ENCODE results near the gene ACTR3. TPM values are rescaled to one million over a fixed set of nuclear protein-coding genes. Genes with fewer than 3 reads are reported as not detected.
A peak's percentile ranks its signal among the peaks of the same experiment; 100 is the strongest.

Gene ACTR3
- total and polyA plus RNA-seq, 2 of the 8 experiments (the other 6 are each of a cell fraction or from before 2014, with no cell fraction given), result 51.7 to 184 TPM

- Histone ChIP-seq H3K4ac (replicated peaks; ENCODE audit: insufficient read length, low read depth, low read length) (no peak overlapping the region), H3K9ac (replicated peaks in 1 of 4; ENCODE audit: extremely low read depth in 1 of 4, low read depth in 3 of 4, low read length in 3 of 4) (no peak overlapping the region), H2BK5ac (ENCODE audit: low read depth, low read length) (no peak overlapping the region), H3K79me2 (ENCODE audit: control insufficient read depth in 1 of 2, insufficient read depth in 2 of 2, low read length in 2 of 2) (no peaks in the 10 kb centered on the region), H3K9me3 (ENCODE audit: insufficient read depth in 2 of 2, low read depth in 1 of 2, low read length in 1 of 2) (peaks cover 25 to 32% of the 10 kb centered on the region in 2 experiments), H2BK120ac (replicated peaks; ENCODE audit: low read depth, low read length) (no peak overlapping the region), H3K36me3 (ENCODE audit: control insufficient read depth in 2 of 4, insufficient read depth in 4 of 4, low read length in 3 of 4) (peaks cover 0 to 3% (median 0%) of the 10 kb centered on the region in 4 experiments; a peak in 1 of 8 replicates), H3K4me2 (ENCODE audit: insufficient read depth in 1 of 2, low read depth in 2 of 2, low read length in 2 of 2) (no peak overlapping the region), H3K14ac (ENCODE audit: insufficient read length) (no peak overlapping the region), H2AK5ac (ENCODE audit: low read depth, low read length) (no peak overlapping the region), H3K23me2 (ENCODE audit: low read depth, low read length) (no peaks in the 10 kb centered on the region), H4K91ac (replicated peaks; ENCODE audit: insufficient read length, low read length) (no peak overlapping the region), H3K4me1 (replicated peaks in 1 of 4; ENCODE audit: control insufficient read depth in 3 of 4, insufficient read depth in 4 of 4, low read length in 3 of 4) (no peaks in the 10 kb centered on the region), H4K5ac (ENCODE audit: insufficient read length, low read depth, low read length) (no peak overlapping the region), H3K56ac (replicated peaks; ENCODE audit: insufficient read length, low read depth, low read length) (no peak overlapping the region), H2AFZ (ENCODE audit: low read length) (no peak overlapping the region), H3K79me1 (ENCODE audit: low read depth, low read length) (no peaks in the 10 kb centered on the region), H3K27me3 (replicated peaks in 1 of 4; ENCODE audit: control insufficient read depth in 3 of 4, extremely low read depth in 1 of 4, insufficient read depth in 3 of 4, low read length in 3 of 4) (no peaks in the 10 kb centered on the region; a peak in 1 of 7 replicates), H2BK20ac (ENCODE audit: low read length) (no peak overlapping the region), H3K27ac (ENCODE audit: low read depth, low read length) (no peak overlapping the region), H3K4me3 (ENCODE audit: extremely low read depth in 1 of 4, insufficient read depth in 2 of 4, low read depth in 3 of 4, low read length in 4 of 4) (no peak overlapping the region), H4K8ac (ENCODE audit: extremely low read depth, insufficient read depth, low read length) (peak overlapping the region; percentile 36), H3K18ac (ENCODE audit: extremely low read depth, low read length) (no peak overlapping the region), H4K20me1 (replicated peaks in 1 of 2; ENCODE audit: control insufficient read depth in 1 of 2, insufficient read depth in 2 of 2, low read length in 2 of 2) (no peaks in the 10 kb centered on the region), H3K23ac (ENCODE audit: insufficient read length) (no peak overlapping the region), H2BK12ac (ENCODE audit: low read depth, low read length) (no peak overlapping the region), H2BK15ac (ENCODE audit: low read length) (no peak overlapping the region)
- POLR2A ChIA-PET (ENCODE audit: partially characterized antibody), result no interaction called here
- 91% methylated on average over 43 of the region's 93 CpGs; no CpG with 5 or more reads in 1 of the 2 experiments for WGBS, 2 experiments (ENCODE audit: extremely low coverage in 1 of 2, insufficient coverage in 1 of 2, insufficient read length in 1 of 2, insufficient replicate concordance in 2 of 2, low coverage in 1 of 2, low lambda C conversion rate in 2 of 2, missing lambda C conversion rate in 1 of 2)
- DNase-seq (ENCODE audit: low read depth in 1 of 2, low spot score in 2 of 2), result peak; percentile 36 to 88
- CTCF ChIA-PET (ENCODE audit: partially characterized antibody), result interaction anchor here (0.6 to 3.0 kb wide), 27 partner anchors 9 to 672 kb away, joined by 3 to 17 read pairs (median 3); partner anchors contain the start of gene SLC35F5
- FAIRE-seq, result no peak
- TF ChIP-seq POLR2A (IDR thresholded peaks at IDR 0.05; ENCODE audit: control extremely low read depth in 1 of 2, low read depth in 2 of 2, low read length in 2 of 2) (no peak), SP1 (IDR thresholded peaks at IDR 0.05; ENCODE audit: low read depth, low read length) (no peak), TAF1 (IDR thresholded peaks at IDR 0.05; ENCODE audit: low read depth, low read length) (no peak), EZH2 (IDR thresholded peaks at IDR 0.05; ENCODE audit: low read depth, low read length, severe bottlenecking) (no peak), CBX5 (IDR thresholded peaks at IDR 0.05; ENCODE audit: low read depth, low read length) (no peak), SRF (IDR thresholded peaks at IDR 0.05; ENCODE audit: low read depth, low read length) (0 out of 2 replicates have a peak, but pooled peaks have one; percentile 42), KDM4A (IDR thresholded peaks at IDR 0.05; ENCODE audit: low read depth, low read length, severe bottlenecking) (no peak), ASH2L (IDR thresholded peaks at IDR 0.05; ENCODE audit: low read length) (no peak), RAD21 (IDR thresholded peaks at IDR 0.05 in 1 of 2, conservative IDR thresholded peaks at IDR 0.05 in 1 of 2; ENCODE audit: low read depth in 2 of 2, low read length in 2 of 2) (peak; percentile 51 to 60), SAP30 (IDR thresholded peaks at IDR 0.05; ENCODE audit: insufficient read depth, insufficient replicate concordance, low read length) (no peak), SIX5 (IDR thresholded peaks at IDR 0.05; ENCODE audit: low read depth, low read length) (no peak), TAF7 (optimal IDR thresholded peaks at IDR 0.05; ENCODE audit: borderline replicate concordance, low read depth, low read length) (peak; percentile 87)
Measured at GRCh38 chr2:113979191-113980128, 89.6 kb downstream of the ACTR3 start.
